HepG2 (cell line): ENCODE results near the gene AKT3. TPM values are rescaled to one million over a fixed set of nuclear protein-coding genes. Genes with fewer than 3 reads are reported as not detected.

Source experiments
- ATAC-seq: fragments of 200-7000 bp; cut with Tn5 transposase; 3 replicates; pipeline ENCODE4 v1.9.1; 2020; ENCODE audit warnings: mild to moderate bottlenecking, moderate library complexity
- BruUV-seq: library from RNA; stranded (reverse); fragments of 400-500 nt; replicated peaks from 2 replicates; lab custom pipeline; 2021; lab: Mats Ljungman, UMichigan
- CTCF ChIA-PET: fragments of 300-600 bp; formaldehyde crosslinking; extraction: SDS; loops from one replicate; lab custom pipeline; 2021; ENCODE audit warnings: low total read pairs, inconsistent platforms, low intra/inter-chr PET ratio; lab: Yijun Ruan, JAX
- POLR2A ChIA-PET: fragments of 350-600 bp; sonication (Branson Sonifier 250); formaldehyde crosslinking; loops from one replicate; lab custom pipeline; 2020; ENCODE audit warnings: antibody characterized with exemption, inconsistent platforms; lab: Yijun Ruan, JAX
- DNase-seq: peaks from one replicate; pipeline ENCODE4 v3.0.0-alpha.2; 2015; ENCODE audit warnings: low spot score
- FAIRE-seq: peaks from 3 replicates; lab custom pipeline; 2011; peaks lifted over from hg19 to GRCh38; lab: Jason Lieb, UNC
- H2AFZ ChIP-seq: one replicate; pipeline ENCODE4 v1.6.1; 2011; ENCODE audit warnings: low read length, inconsistent platforms
- H3K27ac ChIP-seq: fragments of 300-600 bp; 3 replicates; pipeline ENCODE4 v1.8.0; 2011; ENCODE audit warnings: mixed run types, mild to moderate bottlenecking, mixed read lengths, low read length, inconsistent platforms; ENCODE audit not compliant: insufficient read depth; ENCODE audit errors: extremely low read length
- H3K27me3 ChIP-seq, 2 experiments: fragments of 200-600 bp in 1 of 2; 2 replicates in 1 of 2; 3 replicates in 1 of 2; pipeline versions ENCODE4 v1.6.0 to v1.8.0; 2011; ENCODE audit warnings: low read length in 2 of 2, mild to moderate bottlenecking in 2 of 2, moderate library complexity in 2 of 2, inconsistent platforms in 1 of 2; ENCODE audit not compliant: insufficient read depth in 2 of 2, control insufficient read depth in 1 of 2
- H3K36me3 ChIP-seq, 2 experiments: fragments of 200-600 bp in 1 of 2; replicated peaks in 1 of 2; 2 replicates in 1 of 2; 3 replicates in 1 of 2; pipeline versions ENCODE4 v1.5.1 to v1.8.0; 2011; ENCODE audit warnings: low read length in 2 of 2, inconsistent platforms in 1 of 2; ENCODE audit not compliant: insufficient read depth in 2 of 2, control insufficient read depth in 1 of 2
- H3K4me1 ChIP-seq: 2 replicates; pipeline ENCODE4 v1.5.1; 2012; ENCODE audit warnings: low read length, inconsistent platforms; ENCODE audit not compliant: insufficient read depth
- H3K4me2 ChIP-seq: 2 replicates; pipeline ENCODE4 v1.6.0; 2011; ENCODE audit warnings: low read depth, low read length, inconsistent platforms
- H3K4me3 ChIP-seq, 3 experiments: fragments of 200-600 bp in 1 of 3; sonication (generic), shearing (Covaris generic) in 1 of 3; replicated peaks in 1 of 3; 2 replicates each; pipeline ENCODE4 v1.5.1; 2011 to 2016; ENCODE audit warnings: low read length in 3 of 3, inconsistent platforms in 2 of 3, low read depth in 2 of 3, mild to moderate bottlenecking in 2 of 3, control low read depth in 1 of 3, mixed read lengths in 1 of 3; ENCODE audit not compliant: insufficient read depth in 1 of 3
- H3K79me2 ChIP-seq: one replicate; pipeline ENCODE4 v1.6.1; 2011; ENCODE audit warnings: low read length, inconsistent platforms; ENCODE audit not compliant: insufficient read depth
- H3K9ac ChIP-seq: 2 replicates; pipeline ENCODE4 v1.6.0; 2011; ENCODE audit warnings: mild to moderate bottlenecking, low read depth, low read length, inconsistent platforms; ENCODE audit not compliant: insufficient read depth
- H3K9me3 ChIP-seq: 2 replicates; pipeline ENCODE4 v1.5.1; 2012; ENCODE audit warnings: mild to moderate bottlenecking, low read length
- H4K20me1 ChIP-seq: 2 replicates; pipeline ENCODE4 v1.6.0; 2011; ENCODE audit warnings: inconsistent platforms, mild to moderate bottlenecking, low read length, moderate library complexity; ENCODE audit not compliant: insufficient read depth
- CBX2 ChIP-seq, 2 experiments: fragments of 200-600 bp in 1 of 2; sonication (generic); formaldehyde crosslinking in 1 of 2; IDR thresholded peaks; 2 replicates each; pipeline versions ENCODE4 v1.7.0 to v1.8.1; 2018 to 2022; ENCODE audit warnings: low read depth in 2 of 2, low read length in 1 of 2, mild to moderate bottlenecking in 1 of 2, missing genetic modification reagents in 1 of 2
- EZH2 ChIP-seq: conservative IDR thresholded peaks from 2 replicates; pipeline ENCODE4 v1.6.1; 2012; ENCODE audit warnings: mild to moderate bottlenecking, low read depth, low read length, moderate library complexity
- NR1H2 ChIP-seq: sonication (generic); formaldehyde crosslinking; IDR thresholded peaks from 2 replicates; pipeline ENCODE4 v1.8.1; 2022; ENCODE audit warnings: low read depth, missing genetic modification reagents, borderline replicate concordance
- RFXANK ChIP-seq: IDR thresholded peaks from 2 replicates; pipeline ENCODE4 v1.6.1; 2016
- ZNF496 ChIP-seq: sonication (generic); formaldehyde crosslinking; IDR thresholded peaks from 2 replicates; pipeline ENCODE4 v1.8.1; 2023; ENCODE audit warnings: mild to moderate bottlenecking, moderate library complexity, missing genetic modification reagents; ENCODE audit not compliant: insufficient replicate concordance
- WGBS: methylation state at CpG from one replicate; pipeline ENCODE4 v1.1.6; 2017; ENCODE audit warnings: low lambda C conversion rate; 5-methylcytosine and 5-hydroxymethylcytosine counted together
- in situ Hi-C: cut with HindIII; loops from 2 replicates; pipeline ENCODE4 v1.10.0; 2017; ENCODE audit warnings: low pct_unique_long_range_greater_than_20kb; ENCODE audit not compliant: extremely low pct_ligation_motif_present
- intact Hi-C: fragments of 100-400 bp; cut with micrococcal nuclease; formaldehyde crosslinking; loops from one replicate; pipeline ENCODE4 v1.10.0; 2022; ENCODE audit not compliant: unreplicated experiment
- polyA plus RNA-seq, 8 experiments: library from polyadenylated mRNA; depleted of rRNA in 3 of 8; stranded (reverse) in 7 of 8; unstranded in 1 of 8; fragments of >200 nt; fragmentation: Illumina TruSeq in 4 of 8; extraction: Trizol in 4 of 8; gene quantifications; 2 replicates each; pipeline versions ENCODE4 v1.2.1 to v1.2.3, GENCODE V29; 2011 to 2016; ENCODE audit warnings: low read depth in 4 of 8, missing spikeins in 1 of 8, mixed read lengths in 1 of 8; ENCODE audit not compliant: insufficient read depth in 1 of 8
- total RNA-seq, 5 experiments: library from RNA; depleted of rRNA; stranded (reverse); fragments of >200 nt; fragmentation: Illumina TruSeq; extraction: Trizol; gene quantifications; 2 replicates each; pipeline ENCODE4 v1.2.3, GENCODE V29; 2016; ENCODE audit warnings: low read depth in 1 of 5
- TF ChIP-seq, protein P1 (sequence below): fragments of 450-650 bp; IDR thresholded peaks from 2 replicates; pipeline ENCODE4 v1.6.1; 2016

The AKT3 gene
- total and polyA plus RNA-seq, 2 of the 13 experiments (the other 11 are each of a cell fraction or from before 2014, with no cell fraction given): 0.07 TPM

DNA sequence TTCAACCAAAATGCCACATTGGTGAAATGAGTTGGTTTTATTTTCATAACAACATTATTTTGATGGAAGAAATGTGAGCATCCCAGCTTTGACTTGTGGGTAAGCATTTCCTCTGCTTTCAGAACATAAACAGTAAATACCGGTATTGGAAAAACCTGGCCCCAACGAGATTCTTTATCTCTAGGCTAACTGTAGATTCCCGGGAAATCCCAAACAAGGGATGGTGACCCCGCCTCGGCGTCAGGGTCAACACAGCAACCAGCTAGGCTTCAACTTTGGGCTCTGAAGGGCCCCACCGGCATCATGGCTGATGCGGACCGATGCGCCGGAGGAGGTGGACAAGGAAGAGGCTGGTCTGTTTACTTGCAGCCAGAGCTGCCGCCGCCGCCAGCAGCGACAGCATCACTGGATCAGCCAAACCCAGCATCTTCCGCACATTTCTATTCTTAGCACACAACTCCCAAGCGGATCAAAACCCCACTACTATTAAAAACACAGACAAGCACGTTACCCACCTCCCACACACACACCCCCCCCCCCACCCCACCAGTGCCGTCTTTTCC is 1.1 kb downstream of the AKT3 start:
- TF ChIP-seq EZH2: peak; percentile 70; the same call in 1 of the 2 replicates
- TF ChIP-seq RFXANK (CRISPR knock-in tag): no peak
- no peak for TF ChIP-seq ZNF496 (CRISPR knock-in tag)
- 0 out of 2 replicates have a peak, but pooled peaks have one; percentile 65 for TF ChIP-seq CBX2 (IDR thresholded peaks at IDR 0.05; ENCODE audit: low read depth, low read length)
- TF ChIP-seq CBX2 (CRISPR knock-in tag; IDR thresholded peaks at IDR 0.05; ENCODE audit: low read depth): no peak
- no TSS peak for BruUV-seq
- Histone ChIP-seq H3K79me2 (no peaks in the 10 kb centered on the region), H3K4me1 (peaks cover 5% of the 10 kb centered on the region; the same call in 1 of the 2 replicates), H3K4me2 (no peak overlapping the region; the same call in 1 of the 2 replicates), H3K27ac (no peak overlapping the region), H2AFZ (no peak overlapping the region), H3K27me3 (peaks cover 3 to 28% of the 10 kb centered on the region in 2 experiments; a peak in 4 of 5 replicates), H3K9ac (no peak overlapping the region), H3K4me3 (no peak overlapping the region), H3K9me3 (no peaks in the 10 kb centered on the region), H4K20me1 (no peaks in the 10 kb centered on the region), H3K36me3 (no peaks in the 10 kb centered on the region)
- in situ Hi-C loops: no loop called here
- WGBS: 3% methylated on average over 6 of the region's 19 CpGs
- FAIRE-seq (no peak), ATAC-seq (peak; percentile 44; the same call in 2 of the 3 replicates), DNase-seq (no peak)
- ChIA-PET POLR2A (no interaction called here), CTCF (no interaction called here)
- intact Hi-C loops: no loop called here

DNA sequence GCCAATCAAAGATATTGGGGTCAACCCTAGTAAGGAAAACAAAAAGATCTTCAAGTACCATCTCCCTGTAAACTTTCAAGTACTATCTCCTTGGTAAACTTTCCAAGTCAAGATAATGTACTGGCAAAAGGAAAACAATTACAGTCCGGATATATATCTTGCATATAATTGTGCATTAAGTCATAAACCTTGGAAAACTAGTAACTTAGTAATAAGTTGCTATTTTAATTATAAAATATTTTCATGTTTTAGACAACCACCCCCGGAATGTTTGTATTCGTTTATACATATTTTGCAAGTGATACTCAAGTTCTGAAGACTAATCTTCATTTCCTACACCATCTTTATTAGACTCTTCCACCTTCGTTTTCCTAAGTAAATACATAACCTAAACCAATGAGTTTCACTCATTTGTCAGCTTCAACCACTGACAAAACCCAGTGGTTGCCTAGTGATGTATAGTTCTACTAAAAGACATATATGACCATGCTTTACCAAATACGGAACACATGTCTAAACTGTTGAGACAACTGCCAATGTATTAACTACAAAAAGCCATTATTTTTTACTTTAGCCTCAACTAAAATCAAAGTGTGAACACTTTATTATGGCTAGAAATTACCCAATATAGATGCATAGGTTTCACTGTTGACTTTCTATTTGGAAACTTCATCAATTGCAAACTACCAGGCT is 1.7 kb downstream of the AKT3 start:
- no peak overlapping the region for H3K9ac ChIP-seq
- no peak for TF ChIP-seq NR1H2 (CRISPR knock-in tag)
- TF ChIP-seq, protein P1, sequence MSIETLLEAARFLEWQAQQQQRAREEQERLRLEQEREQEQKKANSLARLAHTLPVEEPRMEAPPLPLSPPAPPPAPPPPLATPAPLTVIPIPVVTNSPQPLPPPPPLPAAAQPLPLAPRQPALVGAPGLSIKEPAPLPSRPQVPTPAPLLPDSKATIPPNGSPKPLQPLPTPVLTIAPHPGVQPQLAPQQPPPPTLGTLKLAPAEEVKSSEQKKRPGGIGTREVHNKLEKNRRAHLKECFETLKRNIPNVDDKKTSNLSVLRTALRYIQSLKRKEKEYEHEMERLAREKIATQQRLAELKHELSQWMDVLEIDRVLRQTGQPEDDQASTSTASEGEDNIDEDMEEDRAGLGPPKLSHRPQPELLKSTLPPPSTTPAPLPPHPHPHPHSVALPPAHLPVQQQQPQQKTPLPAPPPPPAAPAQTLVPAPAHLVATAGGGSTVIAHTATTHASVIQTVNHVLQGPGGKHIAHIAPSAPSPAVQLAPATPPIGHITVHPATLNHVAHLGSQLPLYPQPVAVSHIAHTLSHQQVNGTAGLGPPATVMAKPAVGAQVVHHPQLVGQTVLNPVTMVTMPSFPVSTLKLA: peak; percentile 66
- no peak overlapping the region for H3K4me3 ChIP-seq
- FAIRE-seq (no peak), ATAC-seq (no peak), DNase-seq (no peak)
- POLR2A ChIA-PET: no interaction called here
- no TSS peak for BruUV-seq
- in situ Hi-C loops (no loop called here), intact Hi-C loops (no loop called here)
- peaks cover 3 to 28% of the 10 kb centered on the region in 2 experiments; a peak in 4 of 5 replicates for H3K27me3 ChIP-seq
- no peak overlapping the region for H2AFZ ChIP-seq
- 58% methylated on average over 5 of the region's 5 CpGs for WGBS
- no peaks in the 10 kb centered on the region for H3K36me3 ChIP-seq
- CTCF ChIA-PET: no interaction called here
- peaks cover 5% of the 10 kb centered on the region; the same call in 1 of the 2 replicates for H3K4me1 ChIP-seq
- no peaks in the 10 kb centered on the region for H3K79me2 ChIP-seq
- H4K20me1 ChIP-seq: no peaks in the 10 kb centered on the region
- no peak overlapping the region for H3K27ac ChIP-seq
- H3K4me2 ChIP-seq: no peak overlapping the region
- H3K9me3 ChIP-seq: no peaks in the 10 kb centered on the region
